Right lobe of liver (tissue), 4 donors: ENCODE data around the gene CSGALNACT2.

ENCODE experiments used
- CTCF ChIP-seq, 4 donors: fragments of 200-600 bp in 3 of 4; fragments of 450-650 bp in 1 of 4; IDR thresholded peaks; one replicate each; pipeline versions ENCODE4 v1.5.1 to v1.8.0; 2016 to 2022; ENCODE audit warnings: antibody characterized with exemption in 4 of 4, mild to moderate bottlenecking in 2 of 4
- POLR2A ChIP-seq: fragments of 450-650 bp; IDR thresholded peaks from one replicate; pipeline ENCODE4 v1.6.1; 2017; ENCODE audit warnings: antibody characterized with exemption, mild to moderate bottlenecking
- donor health status: DM: no; HTN: no; CAD: no.
- donor health status: DM: no; HTN: no; CAD: no.
- donor health status: DM: no; HTN: yes; CAD: no.

- TF ChIP-seq CTCF (IDR thresholded peaks at IDR 0.05) (no peak), POLR2A (no peak)
Measured at GRCh38 chr10:43120116-43120928, 17.9 kb upstream of the CSGALNACT2 start.
